Measurements from ENCODE around the gene SMU1.

GRCh38 chr9:33023661-33024060, 52.8 kb downstream of the SMU1 start:
- no peak for TF ChIP-seq CTCF (IDR thresholded peaks at IDR 0.05; ENCODE audit: low read depth, low read length)
- no peak for TF ChIP-seq EZH2phosphoT487 (IDR thresholded peaks at IDR 0.05; ENCODE audit: low read depth)
